Measurements from ENCODE around the gene HIBADH. TPM values are rescaled to one million over a fixed set of nuclear protein-coding genes. Genes with fewer than 3 reads are reported as not detected.
"Not testable (repeated sequence)": the region's sequence is repeated elsewhere in the genome, so short reads cannot be mapped to it uniquely, and the experiment has no call there.

Gene HIBADH
- total and polyA plus RNA-seq, 3 donors from 2014 or later = 49.8 to 77.4 (median 69.9) TPM

- DNase-seq = no peak
- Histone ChIP-seq H3K4me1 (no peaks in the 10 kb centered on the region), H3K36me3 (ENCODE audit: low read depth, missing control alignments) (no peaks in the 10 kb centered on the region), H3K27me3 (no peaks in the 10 kb centered on the region), H3K9me3 (no peaks in the 10 kb centered on the region), H3K27ac (no peak overlapping the region), H3K4me3 (no peak overlapping the region)
- WGBS, 2 donors = 86 to 95% methylated on average over 2 of the region's 2 CpGs
- intact Hi-C loops (cut with DNase I; ENCODE audit: low total_unique reads) = no loop called here
- TF ChIP-seq, protein P1, sequence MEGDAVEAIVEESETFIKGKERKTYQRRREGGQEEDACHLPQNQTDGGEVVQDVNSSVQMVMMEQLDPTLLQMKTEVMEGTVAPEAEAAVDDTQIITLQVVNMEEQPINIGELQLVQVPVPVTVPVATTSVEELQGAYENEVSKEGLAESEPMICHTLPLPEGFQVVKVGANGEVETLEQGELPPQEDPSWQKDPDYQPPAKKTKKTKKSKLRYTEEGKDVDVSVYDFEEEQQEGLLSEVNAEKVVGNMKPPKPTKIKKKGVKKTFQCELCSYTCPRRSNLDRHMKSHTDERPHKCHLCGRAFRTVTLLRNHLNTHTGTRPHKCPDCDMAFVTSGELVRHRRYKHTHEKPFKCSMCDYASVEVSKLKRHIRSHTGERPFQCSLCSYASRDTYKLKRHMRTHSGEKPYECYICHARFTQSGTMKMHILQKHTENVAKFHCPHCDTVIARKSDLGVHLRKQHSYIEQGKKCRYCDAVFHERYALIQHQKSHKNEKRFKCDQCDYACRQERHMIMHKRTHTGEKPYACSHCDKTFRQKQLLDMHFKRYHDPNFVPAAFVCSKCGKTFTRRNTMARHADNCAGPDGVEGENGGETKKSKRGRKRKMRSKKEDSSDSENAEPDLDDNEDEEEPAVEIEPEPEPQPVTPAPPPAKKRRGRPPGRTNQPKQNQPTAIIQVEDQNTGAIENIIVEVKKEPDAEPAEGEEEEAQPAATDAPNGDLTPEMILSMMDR (IDR thresholded peaks at IDR 0.05) = no peak
- no peak for TF ChIP-seq POLR2A (IDR thresholded peaks at IDR 0.05)
Observed at GRCh38 chr7:27642271-27642670, 20.4 kb downstream of the HIBADH start.

GRCh38 chr7:27641581-27642230 lies 21.0 kb downstream of the HIBADH start:
- intact Hi-C loops (cut with DNase I; ENCODE audit: low total_unique reads) = no loop called here
- TF ChIP-seq, protein P1 (IDR thresholded peaks at IDR 0.05) = no peak
- TF ChIP-seq POLR2A (IDR thresholded peaks at IDR 0.05) = no peak
- no peaks in the 10 kb centered on the region for H3K27me3 ChIP-seq
- H3K27ac ChIP-seq = no peak overlapping the region
- DNase-seq = no peak
- no peaks in the 10 kb centered on the region for H3K4me1 ChIP-seq
- H3K9me3 ChIP-seq = no peaks in the 10 kb centered on the region
- no peak overlapping the region for H3K4me3 ChIP-seq
- WGBS, 2 donors = 81 to 89% methylated on average over 4 of the region's 4 CpGs
- H3K36me3 ChIP-seq (ENCODE audit: low read depth, missing control alignments) = no peaks in the 10 kb centered on the region

DNA sequence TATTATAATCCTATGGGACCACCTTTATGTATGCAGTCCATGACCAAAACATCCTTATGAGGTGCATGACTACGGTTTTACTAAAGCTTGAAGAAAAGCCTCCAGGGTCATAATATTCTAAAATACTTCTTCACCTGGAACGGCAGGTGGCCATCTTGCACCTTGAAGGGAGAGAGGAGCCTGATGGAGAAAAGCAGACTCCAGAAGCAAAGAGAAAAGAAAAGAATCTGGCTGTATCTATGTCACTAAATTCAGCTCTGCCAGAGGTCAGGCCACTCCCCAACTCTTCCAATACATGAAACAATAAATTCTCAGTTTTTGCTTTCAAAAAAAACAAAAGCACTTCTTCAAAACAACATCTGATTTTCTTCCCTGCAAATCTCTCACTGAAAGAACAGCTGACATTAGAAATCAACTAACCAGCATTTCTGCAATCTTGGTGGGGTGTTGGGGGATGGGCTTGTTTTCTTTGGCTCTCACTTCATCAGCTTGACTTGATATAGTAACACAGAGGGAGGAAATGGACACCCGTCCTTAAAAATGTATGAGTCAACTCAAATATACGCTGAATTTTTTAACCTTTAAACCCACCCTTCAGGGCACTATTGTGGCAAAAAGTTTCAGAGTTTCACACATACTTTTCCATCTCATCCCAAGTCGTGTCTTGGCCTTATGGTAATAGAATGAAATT lies 21.7 kb downstream of the HIBADH start:
- intact Hi-C loops (cut with DNase I; ENCODE audit: low total_unique reads) = no loop called here
- WGBS, 2 donors = 43 to 52% methylated on average over 5 of the region's 5 CpGs
- Histone ChIP-seq H3K4me1 (no peaks in the 10 kb centered on the region), H3K4me3 (no peak overlapping the region), H3K27me3 (no peaks in the 10 kb centered on the region), H3K9me3 (no peaks in the 10 kb centered on the region), H3K27ac (no peak overlapping the region), H3K36me3 (ENCODE audit: low read depth, missing control alignments) (no peaks in the 10 kb centered on the region)
- DNase-seq = no peak
- no peak for TF ChIP-seq POLR2A (IDR thresholded peaks at IDR 0.05)
- TF ChIP-seq, protein P1 (IDR thresholded peaks at IDR 0.05) = no peak

DNA sequence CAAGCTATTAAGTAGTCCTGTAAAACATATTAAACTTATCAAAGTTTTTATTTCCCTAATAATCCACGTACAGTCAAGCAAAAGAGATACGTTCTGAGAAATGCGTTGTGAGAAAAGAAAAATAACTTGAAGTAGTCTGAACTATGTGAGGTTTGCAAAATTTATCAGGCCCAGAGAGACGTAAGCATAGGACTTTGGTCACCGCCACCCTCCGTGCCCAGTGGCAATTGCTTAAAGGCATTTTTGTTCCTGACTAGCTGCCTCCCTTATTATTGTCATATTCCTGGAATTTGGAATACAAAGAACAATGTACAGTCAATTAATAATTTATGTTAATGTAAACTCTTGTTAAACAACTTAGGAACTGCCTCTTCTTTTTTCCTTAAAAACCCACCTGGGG lies 22.8 kb downstream of the HIBADH start:
- WGBS, 2 donors = 95 to 96% methylated on average over 6 of the region's 6 CpGs
- H3K27me3 ChIP-seq = no peaks in the 10 kb centered on the region
- no peak for TF ChIP-seq POLR2A (IDR thresholded peaks at IDR 0.05)
- TF ChIP-seq, protein P1 (IDR thresholded peaks at IDR 0.05) = no peak
- H3K9me3 ChIP-seq = no peaks in the 10 kb centered on the region
- H3K27ac ChIP-seq = no peak overlapping the region
- no peaks in the 10 kb centered on the region for H3K36me3 ChIP-seq (ENCODE audit: low read depth, missing control alignments)
- no peak for DNase-seq
- no peak overlapping the region for H3K4me3 ChIP-seq
- intact Hi-C loops (cut with DNase I; ENCODE audit: low total_unique reads) = no loop called here
- peaks cover 9% of the 10 kb centered on the region for H3K4me1 ChIP-seq

DNA sequence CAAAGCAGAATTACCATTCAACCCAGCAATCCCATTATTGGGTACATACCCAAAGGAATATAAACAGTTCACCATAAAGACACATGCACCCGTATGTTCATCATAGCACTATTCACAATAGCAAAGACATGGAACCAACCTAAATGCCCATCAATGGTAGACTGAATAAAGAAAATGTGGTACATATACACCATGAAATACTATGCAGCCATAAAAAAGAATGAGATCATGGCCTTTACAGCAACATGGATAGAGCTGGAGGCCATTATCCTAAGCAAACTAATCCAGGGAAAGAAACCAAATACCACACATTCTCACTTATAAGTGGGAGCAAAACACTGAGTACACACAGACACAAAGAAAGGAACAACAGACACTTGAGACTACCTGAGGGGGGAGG lies 23.6 kb downstream of the HIBADH start:
- intact Hi-C loops (cut with DNase I; ENCODE audit: low total_unique reads); H3K27ac ChIP-seq; H3K9me3 ChIP-seq; H3K4me1 ChIP-seq; H3K4me3 ChIP-seq; H3K27me3 ChIP-seq; H3K36me3 ChIP-seq (ENCODE audit: low read depth, missing control alignments); DNase-seq: not testable (repeated sequence)
- 92 to 100% methylated on average over 1 of the region's 1 CpG for WGBS, 2 donors

Measured in testis (tissue), 3 donors.